ENCODE data around the gene BCL7A.

DNA sequence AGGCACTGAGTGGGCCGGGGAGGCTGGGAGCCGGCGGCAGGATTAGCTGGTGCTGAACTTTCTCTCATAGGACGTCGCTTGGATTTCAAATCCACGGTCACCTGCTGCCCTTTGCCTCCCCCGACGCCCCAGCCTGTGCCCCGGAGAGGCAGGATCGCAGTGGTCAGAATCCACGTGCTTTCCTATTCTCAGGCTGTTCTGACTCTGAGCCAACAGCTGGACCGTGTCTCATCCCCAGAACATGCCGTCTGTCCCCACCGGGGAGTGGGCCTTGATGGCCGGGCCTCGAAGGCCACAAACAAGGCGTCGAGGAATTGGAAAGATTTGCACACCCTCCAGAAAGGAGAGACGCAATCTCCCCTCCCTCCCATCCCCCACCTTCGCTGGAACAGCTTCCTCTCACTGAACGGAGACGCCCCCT is 38.4 kb downstream of the BCL7A start:
- TF ChIP-seq, protein P1, sequence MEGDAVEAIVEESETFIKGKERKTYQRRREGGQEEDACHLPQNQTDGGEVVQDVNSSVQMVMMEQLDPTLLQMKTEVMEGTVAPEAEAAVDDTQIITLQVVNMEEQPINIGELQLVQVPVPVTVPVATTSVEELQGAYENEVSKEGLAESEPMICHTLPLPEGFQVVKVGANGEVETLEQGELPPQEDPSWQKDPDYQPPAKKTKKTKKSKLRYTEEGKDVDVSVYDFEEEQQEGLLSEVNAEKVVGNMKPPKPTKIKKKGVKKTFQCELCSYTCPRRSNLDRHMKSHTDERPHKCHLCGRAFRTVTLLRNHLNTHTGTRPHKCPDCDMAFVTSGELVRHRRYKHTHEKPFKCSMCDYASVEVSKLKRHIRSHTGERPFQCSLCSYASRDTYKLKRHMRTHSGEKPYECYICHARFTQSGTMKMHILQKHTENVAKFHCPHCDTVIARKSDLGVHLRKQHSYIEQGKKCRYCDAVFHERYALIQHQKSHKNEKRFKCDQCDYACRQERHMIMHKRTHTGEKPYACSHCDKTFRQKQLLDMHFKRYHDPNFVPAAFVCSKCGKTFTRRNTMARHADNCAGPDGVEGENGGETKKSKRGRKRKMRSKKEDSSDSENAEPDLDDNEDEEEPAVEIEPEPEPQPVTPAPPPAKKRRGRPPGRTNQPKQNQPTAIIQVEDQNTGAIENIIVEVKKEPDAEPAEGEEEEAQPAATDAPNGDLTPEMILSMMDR (IDR thresholded peaks at IDR 0.05): no peak
- TF ChIP-seq POLR2A (IDR thresholded peaks at IDR 0.05): no peak

Data from right lobe of liver (tissue), 4 donors.